HG03342 (cell line): ENCODE data around the gene PAPSS2.

ENCODE experiments used
- ATAC-seq: cut with Tn5 transposase; IDR thresholded peaks from one replicate; pipeline ENCODE4 v1.9.1; 2021; ENCODE audit warnings: mild to moderate bottlenecking, moderate library complexity; ENCODE audit not compliant: unreplicated experiment

PAPSS2 gene

GRCh38 chr10:87669752-87670151 is 10.1 kb downstream of the PAPSS2 start:
- no peak for ATAC-seq

- no peak for ATAC-seq
These were observed 10.9 kb downstream of the PAPSS2 start for GRCh38 chr10:87670586-87670985.

GRCh38 chr10:87671139-87671815 is 11.6 kb downstream of the PAPSS2 start:
- no peak for ATAC-seq

GRCh38 chr10:87672551-87672950 is 12.9 kb downstream of the PAPSS2 start:
- ATAC-seq, result no peak

GRCh38 chr10:87674943-87675342 is 15.3 kb downstream of the PAPSS2 start:
- no peak for ATAC-seq

GRCh38 chr10:87675396-87676376 is 16.0 kb downstream of the PAPSS2 start:
- ATAC-seq, result no peak

- no peak for ATAC-seq
These were observed 17.9 kb downstream of the PAPSS2 start for GRCh38 chr10:87677595-87677994.

- ATAC-seq, result no peak
These were observed 18.6 kb downstream of the PAPSS2 start for GRCh38 chr10:87678302-87678701.

- ATAC-seq, result no peak
These were observed 23.7 kb downstream of the PAPSS2 start for GRCh38 chr10:87683356-87683755.

- no peak for ATAC-seq
These were observed 24.4 kb downstream of the PAPSS2 start for GRCh38 chr10:87684001-87684638.

- no peak for ATAC-seq
These were observed 26.3 kb downstream of the PAPSS2 start for GRCh38 chr10:87685832-87686574.

GRCh38 chr10:87691506-87692070 is 31.9 kb downstream of the PAPSS2 start:
- no peak for ATAC-seq

- ATAC-seq, result no peak
These were observed 33.3 kb downstream of the PAPSS2 start for GRCh38 chr10:87692956-87693484.

- ATAC-seq, result no peak
These were observed 34.5 kb downstream of the PAPSS2 start for GRCh38 chr10:87694011-87694794.

GRCh38 chr10:87695074-87695473 is 35.4 kb downstream of the PAPSS2 start:
- ATAC-seq, result no peak

GRCh38 chr10:87696922-87697745 is 37.5 kb downstream of the PAPSS2 start:
- ATAC-seq, result no peak

GRCh38 chr10:87700031-87700796 is 40.5 kb downstream of the PAPSS2 start:
- ATAC-seq, result no peak
